HTR-8/SVneo (cell line): Measurements from ENCODE around the gene KRTAP5-3.
"Not testable (repeated sequence)": the region's sequence is repeated elsewhere in the genome, so short reads cannot be mapped to it uniquely, and the experiment has no call there.

ENCODE experiments used
- DNase-seq: peaks from one replicate; pipeline ENCODE4 v3.0.0; 2011; ENCODE audit warnings: low spot score, mixed read lengths; ENCODE audit not compliant: insufficient read length
- FAIRE-seq: peaks from 2 replicates; lab custom pipeline; 2011; peaks lifted over from hg19 to GRCh38; lab: Jason Lieb, UNC

Gene KRTAP5-3

DNA sequence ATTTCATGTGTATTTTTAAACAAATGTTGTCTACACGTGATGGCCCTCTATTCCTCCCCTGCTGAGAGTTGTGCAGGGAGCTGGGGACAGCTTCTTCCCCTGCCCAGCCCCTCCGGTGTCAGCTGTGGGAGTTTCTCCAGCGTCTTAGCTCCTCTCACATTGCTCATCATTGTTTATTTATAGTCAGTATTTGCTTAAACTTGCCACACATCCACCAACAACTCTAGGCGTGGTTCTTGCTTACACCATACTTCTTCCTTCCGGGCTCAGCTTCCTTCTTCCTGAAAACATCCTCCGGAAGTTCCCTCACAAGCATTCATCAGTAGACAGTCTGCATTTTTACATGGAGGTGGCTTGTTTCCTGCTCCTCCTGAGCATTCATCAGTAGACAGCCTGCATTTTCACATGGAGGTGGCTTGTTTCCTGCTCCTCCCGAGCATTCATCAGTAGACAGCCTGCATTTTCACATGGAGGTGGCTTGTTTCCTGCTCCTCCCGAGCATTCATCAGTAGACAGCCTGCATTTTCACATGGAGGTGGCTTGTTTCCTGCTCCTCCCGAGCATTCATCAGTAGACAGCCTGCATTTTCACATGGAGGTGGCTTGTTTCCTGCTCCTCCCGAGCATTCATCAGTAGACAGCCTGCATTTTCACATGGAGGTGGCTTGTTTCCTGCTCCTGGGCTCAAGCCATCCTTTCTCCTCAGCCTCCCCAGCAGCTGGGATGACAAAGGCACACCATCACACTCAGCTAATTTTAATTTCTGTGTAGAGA lies 18.9 kb downstream of the KRTAP5-3 start:
- DNase-seq, FAIRE-seq: not testable (repeated sequence)

DNA sequence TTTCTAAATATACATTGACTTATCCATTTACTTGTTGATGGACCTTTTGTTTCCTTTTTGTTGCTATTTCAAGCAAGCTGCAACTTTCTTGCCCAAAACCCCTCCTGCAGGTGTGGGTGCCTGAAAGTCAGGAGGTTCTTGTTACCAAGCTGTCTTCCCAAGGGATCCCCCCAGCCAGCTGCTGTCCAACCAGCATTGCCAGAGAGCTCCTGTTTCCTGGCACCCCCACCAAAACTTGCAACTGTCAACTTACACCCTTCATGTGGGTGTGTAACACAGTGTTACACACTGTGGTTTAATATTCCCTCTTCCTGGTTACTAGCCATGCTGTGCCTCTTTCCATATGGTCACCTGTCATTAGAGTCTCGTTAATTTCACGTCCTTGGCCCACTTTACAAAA lies 21.6 kb downstream of the KRTAP5-3 start:
- FAIRE-seq = no peak
- DNase-seq = no peak

DNA sequence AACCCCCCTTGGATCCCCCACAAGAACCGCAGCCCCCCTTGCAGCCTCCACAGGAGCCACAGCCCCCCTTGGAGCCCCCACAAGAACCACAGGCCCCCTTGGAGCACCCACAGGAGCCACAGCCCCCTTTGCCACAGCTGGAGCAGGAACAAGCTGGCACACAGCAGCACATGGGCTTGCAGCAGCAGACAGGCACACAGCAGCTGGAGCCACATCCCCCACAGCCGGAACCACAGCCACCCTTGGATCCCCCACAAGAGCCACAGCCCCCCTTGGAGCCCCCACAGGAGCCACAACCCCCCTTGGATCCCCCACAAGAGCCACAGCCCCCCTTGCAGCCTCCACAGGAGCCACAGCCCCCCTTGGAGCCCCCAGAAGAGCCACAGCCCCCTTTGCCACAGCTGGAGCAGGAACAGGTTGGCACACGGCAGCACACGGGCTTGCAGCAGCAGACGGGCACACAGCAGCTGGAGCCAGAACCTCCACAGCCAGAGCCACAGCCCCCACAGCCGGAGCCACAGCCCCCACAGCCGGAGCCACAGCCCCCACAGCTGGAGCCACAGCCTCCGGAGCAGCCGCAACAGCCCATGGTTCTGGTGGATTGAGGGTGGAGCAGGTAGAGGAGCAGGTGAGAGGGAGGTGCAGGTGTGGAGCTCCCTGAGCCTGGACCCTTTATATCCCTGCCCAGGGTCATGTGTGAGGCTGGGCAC lies 23.4 kb downstream of the KRTAP5-3 start, which contains the start of gene KRTAP5-1:
TSS of gene KRTAP5-1 (minus strand) at position 623 of the 710 bp plus-strand sequence. CDS start at position 589, 34 bp downstream.
- DNase-seq, FAIRE-seq: not testable (repeated sequence)

DNA sequence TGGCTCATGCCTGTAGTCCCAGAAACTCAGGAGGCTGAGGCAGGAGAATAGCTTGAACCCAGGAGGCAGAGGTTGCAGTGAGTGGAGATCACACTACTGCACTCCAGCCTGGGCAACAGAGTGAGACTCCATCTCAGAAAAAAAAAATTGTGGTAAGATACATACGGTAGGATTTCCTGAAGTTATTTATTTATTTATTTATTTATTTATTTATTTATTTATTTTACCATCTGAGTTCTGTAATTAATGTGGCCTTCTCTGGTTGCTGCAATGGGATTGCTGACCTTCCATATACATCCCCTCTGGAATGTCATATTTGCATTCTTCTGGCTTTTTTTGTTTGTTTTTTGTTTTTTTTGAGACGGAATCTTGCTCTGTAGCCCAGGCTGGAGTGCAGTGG lies 25.4 kb downstream of the KRTAP5-3 start:
- FAIRE-seq, DNase-seq: not testable (repeated sequence)

DNA sequence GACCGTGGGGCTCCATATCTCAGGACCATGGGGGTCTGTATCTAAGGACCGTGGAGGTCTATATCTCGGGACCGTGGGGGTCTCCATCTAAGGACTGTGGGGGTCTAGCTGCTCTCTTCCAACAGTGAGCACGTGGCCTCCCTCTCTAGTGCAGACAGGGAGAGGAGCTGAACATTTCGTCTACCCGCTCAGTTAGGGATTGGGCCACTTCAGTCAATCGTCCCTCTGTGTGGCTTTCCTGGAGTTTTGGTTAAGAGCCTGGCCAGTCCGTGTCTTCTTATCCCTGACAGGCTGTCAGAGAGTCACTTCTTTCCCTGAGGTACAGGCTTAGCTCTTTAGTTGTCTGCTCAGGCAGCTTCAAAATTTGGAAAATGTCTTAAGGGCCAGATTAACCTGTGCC lies 26.3 kb downstream of the KRTAP5-3 start:
- no peak for FAIRE-seq
- no peak for DNase-seq

DNA sequence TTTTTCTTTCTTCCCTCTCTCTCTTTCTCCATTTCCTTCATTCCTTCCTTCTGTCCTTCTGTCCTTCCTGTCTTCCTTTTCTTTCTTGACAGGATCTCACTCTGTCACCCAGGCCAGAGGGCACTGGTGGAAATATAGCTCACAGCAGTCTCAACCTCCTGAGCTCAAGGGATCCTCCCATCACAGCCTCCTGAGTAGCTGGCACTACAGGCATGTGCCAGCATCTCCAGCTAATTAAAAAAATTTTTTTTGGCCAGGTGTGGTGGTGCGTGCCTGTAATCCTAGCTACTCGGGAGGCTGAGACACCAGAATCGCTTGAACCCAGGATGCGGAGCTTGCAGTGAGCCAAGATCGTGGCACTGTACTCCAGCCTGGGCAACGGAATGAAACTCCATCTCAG lies 31.4 kb downstream of the KRTAP5-3 start:
- DNase-seq (no peak), FAIRE-seq (no peak)

DNA sequence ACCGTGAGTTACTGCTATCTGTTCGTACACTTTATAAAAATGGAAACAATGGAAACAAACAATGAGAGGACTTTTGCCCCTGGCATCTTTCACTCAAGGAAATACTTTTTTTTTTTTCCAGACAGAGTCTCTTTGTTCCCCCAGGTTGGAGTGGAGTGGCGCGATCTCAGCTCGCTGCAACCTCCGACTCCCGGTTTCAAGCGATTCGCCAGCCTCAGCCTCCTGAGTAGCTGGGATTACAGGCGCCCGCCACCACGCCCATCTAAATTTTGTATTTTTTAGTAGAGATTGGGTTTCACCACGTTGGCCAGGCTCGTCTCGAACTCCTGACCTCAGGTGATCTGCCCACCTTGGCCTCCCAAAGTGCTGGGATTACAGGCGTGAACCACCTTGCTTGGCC lies 32.5 kb downstream of the KRTAP5-3 start:
- FAIRE-seq, DNase-seq: not testable (repeated sequence)

DNA sequence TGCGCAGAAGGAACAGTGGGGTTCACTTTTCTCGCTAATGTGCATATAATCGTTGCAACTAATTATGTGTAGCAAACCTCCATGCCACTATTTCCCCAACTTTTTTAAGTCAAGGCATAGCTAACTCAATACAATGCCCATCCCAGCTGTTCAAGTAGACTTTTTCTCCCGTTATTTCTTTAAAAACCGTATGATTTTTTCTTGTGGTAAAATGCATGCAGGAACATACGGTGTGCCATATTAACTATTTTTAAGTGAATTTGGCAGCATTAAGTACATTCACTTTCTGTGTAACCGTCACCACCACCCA lies 33.4 kb downstream of the KRTAP5-3 start:
- no peak for DNase-seq
- FAIRE-seq = no peak

DNA sequence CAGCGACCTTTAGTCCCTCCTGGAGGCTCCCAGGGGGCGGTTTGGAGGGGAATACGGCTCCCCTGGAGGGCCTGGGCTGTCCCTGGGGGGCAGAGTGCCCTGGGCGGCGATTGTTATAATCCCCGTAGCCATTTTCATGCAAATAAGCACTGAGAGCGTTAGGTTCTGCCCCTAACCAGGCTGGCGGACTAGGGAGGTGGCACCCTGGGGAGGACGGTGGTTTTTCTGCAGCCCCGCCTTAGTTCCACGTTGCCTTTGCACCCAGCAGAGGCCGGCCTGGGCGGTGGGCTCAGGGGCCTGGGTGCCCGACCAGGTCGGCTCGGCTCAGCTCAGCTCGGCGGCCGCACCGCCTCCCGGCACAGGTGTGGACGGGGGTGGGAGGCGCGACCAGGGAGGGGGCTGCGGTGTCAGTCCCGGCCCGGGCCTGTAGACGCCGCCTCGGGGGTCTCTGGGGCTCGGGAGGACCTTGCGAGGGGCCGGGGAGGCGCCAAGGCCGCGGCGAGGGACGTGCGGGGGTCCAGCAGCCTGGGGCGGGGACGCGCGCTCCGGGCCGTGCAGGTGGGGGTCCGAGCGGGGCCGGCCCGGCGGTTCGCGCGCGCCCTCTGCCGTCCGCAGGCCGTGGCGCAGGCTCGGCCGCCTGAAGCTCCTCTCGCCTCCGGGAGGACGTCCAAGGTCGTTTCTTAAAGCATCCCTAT lies 33.9 kb downstream of the KRTAP5-3 start:
- FAIRE-seq (no peak), DNase-seq (peak; percentile 60)

DNA sequence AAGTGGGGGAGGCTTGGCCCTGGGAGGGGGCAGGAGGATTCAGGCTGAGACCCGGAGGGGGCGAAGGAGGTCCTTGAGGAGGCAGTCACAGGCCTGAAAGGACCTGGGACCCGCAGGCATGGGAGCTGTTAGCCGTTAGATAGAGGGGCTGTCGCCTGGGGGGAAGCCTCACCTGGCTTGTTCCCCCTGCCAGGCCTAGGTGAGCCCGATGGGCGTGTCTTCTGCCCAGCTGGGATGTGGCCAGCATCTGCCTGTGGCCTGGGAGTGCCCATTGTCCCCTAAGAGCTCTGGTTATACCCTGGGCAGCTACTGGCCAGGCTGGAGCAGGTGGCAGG lies 34.4 kb downstream of the KRTAP5-3 start:
- no peak for DNase-seq
- no peak for FAIRE-seq

DNA sequence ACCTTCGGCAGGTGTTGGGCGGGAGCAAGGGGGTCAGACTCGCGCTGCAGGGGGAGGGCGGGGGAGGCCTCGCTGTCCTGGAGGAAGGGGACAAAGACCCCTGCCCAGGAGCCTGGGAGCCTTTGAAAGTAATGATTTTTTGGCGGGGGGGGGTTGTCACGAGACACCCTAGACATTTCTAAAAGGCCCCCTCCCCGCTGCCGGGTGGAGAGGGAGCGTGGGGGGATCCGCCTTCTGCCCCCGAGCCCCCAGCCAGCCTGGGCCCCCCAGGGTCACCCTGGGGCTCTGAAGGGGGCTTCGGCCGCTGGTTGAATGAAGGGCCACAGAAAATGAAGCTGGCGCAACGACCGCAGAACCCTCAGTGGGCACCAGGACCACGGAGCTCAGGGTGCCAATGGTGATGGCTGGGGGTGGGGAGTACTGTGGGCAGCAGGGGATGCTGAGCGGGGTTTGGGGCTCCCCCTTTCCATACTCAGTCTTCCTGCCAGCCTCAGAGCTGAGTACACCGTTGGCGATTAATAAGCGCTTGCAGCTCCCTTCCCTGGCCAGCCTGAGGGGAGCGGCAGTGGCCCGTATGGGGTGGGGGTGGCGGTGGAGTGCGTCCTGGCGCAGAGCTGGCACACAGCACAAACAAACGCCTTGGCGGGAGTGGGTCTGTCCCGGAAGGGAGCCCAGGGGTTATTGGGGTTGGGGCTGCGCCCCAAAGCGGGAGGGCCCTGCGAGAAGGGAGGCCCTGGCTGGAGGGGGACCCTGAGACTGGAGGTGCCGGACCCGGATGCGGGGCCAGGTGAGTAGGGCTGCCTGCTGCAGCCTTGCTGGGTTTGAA lies 35.0 kb downstream of the KRTAP5-3 start:
- DNase-seq (no peak), FAIRE-seq (no peak)

DNA sequence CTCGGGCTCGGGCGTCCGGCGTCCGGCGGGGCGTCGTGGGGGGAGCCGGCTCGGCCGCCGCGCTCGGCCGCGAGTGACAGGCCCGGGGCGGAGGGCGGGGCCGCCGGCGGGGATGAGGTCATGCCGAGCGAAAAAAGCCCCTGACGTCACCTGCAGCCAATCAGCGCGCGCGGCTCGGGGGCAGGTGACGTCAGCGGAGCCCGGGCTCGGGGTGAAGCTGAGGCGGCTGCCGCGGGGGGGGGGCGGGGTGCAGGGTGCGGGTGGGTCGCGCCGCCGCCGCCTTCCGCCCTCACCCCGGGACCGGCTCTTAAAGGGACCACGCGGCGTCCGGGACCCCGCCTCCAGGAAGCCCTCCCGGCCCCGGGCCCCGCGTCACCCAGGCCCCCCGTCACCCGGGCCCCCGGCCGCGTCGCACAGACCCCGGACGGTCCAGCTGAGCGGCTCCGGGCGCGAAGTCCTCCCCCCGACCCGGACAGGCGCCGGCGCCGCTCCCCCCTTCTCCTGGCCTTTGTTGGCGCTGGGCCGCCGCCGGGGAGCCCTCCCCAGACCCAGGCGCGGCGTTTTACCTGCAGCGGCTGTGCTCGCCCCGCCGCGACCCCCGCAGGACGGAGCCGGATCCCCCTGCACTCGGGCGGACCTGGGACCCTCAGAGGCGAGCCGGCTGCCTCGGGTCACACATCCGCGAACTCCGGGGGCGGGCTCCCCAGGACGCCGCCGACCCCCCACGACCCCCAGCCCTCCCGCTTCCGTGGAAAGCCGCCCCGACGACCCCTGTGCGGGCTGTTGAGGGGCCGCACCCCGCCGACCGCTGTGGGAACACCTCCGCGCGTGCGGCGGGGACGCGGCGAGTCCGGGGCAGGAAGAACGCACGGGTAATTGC lies 35.8 kb downstream of the KRTAP5-3 start, which contains the start of gene DUSP8:
TSS of gene DUSP8 (minus strand) at position 75 of the 880 bp plus-strand sequence. CDS start 6,445 bp downstream, outside the sequence.
- peak; percentile 90 for DNase-seq
- peak; percentile 71 for FAIRE-seq

DNA sequence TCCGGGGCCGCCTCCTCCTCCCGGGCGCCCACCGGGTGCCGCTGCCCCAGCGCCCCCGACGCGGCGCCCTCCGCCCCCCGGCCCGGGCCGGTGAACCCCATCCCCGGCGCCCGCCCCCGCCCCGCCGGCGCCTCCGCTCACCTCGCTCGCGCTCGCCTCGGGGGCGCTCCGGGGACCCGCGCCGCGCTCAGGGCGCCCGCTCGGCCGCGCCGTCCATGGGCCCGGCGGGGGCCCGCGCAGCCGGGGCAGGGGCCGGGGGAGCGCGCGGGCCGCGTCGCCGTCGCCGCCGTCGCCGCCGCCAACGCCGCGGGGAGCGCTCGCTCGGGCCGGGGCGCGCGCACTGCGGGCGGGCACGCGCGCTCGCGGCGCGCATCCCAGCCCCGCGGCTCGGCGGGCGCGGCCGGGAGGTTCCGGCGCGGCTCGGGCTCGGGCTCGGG lies 36.5 kb downstream of the KRTAP5-3 start:
- FAIRE-seq (no peak), DNase-seq (no peak)

DNA sequence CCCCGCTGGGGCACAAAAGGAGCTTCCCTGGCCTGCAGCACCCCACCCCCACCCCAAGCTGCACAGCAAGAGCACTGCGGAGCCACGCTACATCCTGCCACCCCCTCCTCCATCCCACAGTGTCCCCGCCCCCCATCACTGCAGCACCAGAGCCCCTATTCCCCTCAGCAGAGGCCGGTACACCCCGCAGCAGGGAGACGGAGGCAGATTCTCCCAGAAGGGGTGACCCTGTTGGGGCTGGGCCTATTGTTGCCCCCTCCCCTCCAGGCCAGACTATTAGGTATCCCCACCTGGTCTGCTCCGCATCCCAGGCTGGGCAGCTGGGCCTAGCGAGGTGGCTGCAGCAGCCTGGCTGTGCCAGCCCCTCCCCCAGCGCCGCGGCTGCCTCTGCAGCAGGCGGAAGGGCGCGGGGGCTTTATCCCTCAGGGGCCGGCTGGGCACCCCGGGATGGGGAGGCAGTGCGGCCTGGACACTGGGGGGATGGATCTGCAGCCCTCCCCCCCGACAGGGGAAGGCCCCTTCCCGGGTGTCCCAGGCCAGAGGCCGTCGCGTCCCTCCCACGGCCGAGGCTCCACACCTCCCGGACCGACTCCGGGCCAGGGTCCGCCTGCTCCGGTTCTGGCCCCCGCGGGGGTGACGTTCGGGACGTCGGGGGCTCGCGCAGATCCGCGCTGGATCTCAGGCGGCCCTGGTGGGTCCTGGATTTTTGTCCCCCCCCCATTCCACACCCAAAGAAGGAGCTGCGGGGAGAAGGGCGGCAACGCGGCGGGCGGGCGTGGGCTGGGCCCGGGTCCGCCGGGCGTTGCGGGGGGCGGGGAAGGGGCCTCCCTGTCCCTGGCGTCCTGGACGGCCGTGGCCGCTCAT lies 37.1 kb downstream of the KRTAP5-3 start:
- FAIRE-seq (no peak), DNase-seq (no peak)

DNA sequence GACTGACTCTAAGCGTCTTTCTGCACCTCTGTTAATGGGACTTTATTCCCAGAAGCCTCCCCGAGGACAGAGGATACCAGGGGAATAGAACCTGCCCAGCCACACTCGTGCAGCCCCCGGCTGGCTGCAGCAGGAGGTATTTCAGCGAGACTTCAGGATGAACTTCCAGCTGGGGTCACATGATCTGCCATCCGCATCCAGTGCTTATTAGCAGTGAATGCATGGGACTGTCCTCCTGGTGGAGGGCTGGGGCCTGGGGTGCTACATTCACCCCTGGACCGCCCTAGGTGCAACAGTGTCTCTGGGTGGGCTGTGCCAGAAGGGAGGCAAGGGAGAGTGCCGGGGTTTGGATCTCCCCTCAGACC lies 37.8 kb downstream of the KRTAP5-3 start:
- FAIRE-seq (no peak), DNase-seq (no peak)

DNA sequence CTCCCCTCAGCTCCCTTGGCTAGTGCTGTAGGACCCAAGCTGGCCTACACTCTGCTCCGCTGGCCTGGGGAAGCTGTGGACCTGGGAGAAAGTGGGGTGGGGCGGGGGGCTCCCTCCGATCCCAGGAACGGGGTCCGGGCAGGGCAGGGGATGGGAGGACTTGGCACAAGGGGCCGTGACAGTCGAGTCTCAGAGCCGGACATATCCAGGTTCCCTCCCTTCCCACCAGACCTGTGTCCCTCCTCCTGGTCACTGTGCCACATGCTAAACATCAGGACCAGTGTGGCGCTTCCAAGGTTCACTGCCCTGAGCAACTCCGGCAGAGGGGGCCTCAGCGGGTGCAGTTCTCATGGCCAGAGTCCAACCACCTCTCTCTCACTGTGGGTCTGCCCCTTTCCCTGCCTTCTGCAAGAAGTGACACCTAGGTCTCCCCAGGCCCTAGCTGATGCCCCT lies 38.2 kb downstream of the KRTAP5-3 start:
- FAIRE-seq (peak; percentile 23), DNase-seq (no peak)

DNA sequence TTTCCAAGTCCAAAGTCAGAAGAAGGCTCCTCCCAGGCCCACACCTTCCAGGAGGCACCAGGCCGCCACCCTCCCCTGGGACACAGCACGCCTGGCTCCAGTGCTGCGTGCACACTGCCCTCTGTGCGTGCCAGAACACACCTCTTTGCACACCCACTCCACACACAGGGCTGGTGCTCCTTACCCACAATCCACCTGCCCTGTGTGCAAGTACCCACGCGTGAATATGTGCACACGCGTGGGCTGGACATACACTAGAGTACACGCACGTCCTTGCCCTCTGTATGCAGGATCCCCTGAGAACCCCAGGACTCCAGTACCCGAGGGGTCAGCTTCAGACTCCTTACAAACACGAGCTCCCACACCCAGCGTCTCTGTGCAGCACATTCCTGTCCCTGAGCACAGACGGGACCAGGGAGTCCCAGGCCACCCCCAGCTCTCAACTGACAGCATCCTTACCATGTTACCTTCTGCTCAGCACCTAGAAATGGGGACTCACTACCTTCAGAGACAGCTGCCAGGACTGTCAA lies 38.9 kb downstream of the KRTAP5-3 start:
- FAIRE-seq (peak; percentile 9), DNase-seq (no peak)

DNA sequence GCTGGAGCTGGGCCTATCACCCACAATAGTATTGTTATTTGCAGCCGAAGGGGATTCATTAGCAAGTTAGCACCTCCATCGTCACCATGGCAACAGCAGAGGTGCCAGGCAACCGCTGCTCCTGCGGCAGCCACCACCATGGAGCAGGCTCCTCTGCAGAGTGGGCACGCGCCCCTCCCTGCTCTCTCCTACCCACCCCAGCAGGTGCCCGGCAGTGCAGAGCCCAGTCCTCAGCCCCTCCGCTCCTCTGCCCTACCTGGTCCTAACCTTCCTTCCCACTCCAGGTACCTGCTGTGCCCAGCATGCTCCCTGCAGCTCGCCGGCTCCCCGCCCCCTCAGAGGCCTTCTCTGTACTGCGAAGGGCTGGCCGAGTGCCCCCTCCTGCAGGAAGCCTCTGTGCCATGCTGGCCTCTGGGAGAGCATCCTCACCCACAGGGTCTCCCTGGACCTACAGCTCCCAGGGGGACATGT lies 39.8 kb downstream of the KRTAP5-3 start:
- DNase-seq = no peak
- FAIRE-seq = no peak
